Activated naive CD4-positive, alpha-beta T cell (primary cell): ENCODE data around the gene IGLL5.

Source experiments
- DNase-seq, 4 experiments: peaks; one replicate each; lab custom pipeline; 2025; lab: John Stamatoyannopoulos, UW

The IGLL5 gene

GRCh38 chr22:22887621-22888503 is at the start of gene IGLL5:
IGLL5 (plus strand) TSS chr22:22887816; CDS start chr22:22888054, 238 bp downstream.
- DNase-seq: no peak

- DNase-seq: no peak
Observed at GRCh38 chr22:22838148-22838786, 49.3 kb upstream of the IGLL5 start.

GRCh38 chr22:22839570-22840314 is 47.9 kb upstream of the IGLL5 start:
- DNase-seq: no peak

GRCh38 chr22:22840780-22841179 is 46.8 kb upstream of the IGLL5 start:
- no peak for DNase-seq

DNA sequence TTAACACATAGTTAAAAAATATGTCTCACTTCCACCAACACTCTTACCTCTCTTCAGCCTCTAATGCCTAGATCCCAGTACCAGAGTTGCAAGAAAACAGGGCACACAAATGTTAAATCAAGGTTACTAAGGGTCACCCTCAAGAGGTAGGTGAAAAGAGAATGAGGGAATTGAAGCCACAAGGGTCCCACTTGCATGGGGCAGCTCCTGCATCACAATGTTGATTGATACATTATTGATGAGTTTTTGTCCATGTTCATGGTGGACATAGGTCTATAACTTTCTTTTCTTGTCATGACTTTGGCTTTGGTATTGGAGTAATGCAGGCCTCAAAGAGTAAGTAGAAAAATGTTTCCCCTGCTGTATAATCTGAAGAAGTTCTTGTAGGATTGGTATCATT is 46.0 kb upstream of the IGLL5 start:
- DNase-seq: no peak

DNA sequence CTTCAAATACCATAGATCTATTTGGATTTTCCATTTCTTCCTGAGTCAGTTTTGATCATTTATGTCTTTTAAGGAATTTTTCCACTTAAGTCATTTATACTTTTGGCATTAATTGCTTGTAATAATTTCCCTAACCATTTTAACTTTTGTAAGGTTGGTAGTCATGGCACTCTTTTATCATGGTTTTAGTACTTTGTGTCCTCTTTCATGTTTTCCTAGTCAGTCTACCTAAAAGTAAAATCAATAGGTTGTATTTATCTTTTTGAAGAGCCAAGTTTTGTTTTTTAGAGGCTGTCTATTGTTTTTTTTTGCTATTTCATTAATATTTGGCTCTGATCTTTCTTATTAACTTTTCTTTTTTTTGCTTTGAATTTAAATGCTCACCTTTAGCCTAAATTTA is 45.5 kb upstream of the IGLL5 start:
- no peak for DNase-seq

GRCh38 chr22:22843848-22844247 is 43.8 kb upstream of the IGLL5 start:
- no peak for DNase-seq

DNA sequence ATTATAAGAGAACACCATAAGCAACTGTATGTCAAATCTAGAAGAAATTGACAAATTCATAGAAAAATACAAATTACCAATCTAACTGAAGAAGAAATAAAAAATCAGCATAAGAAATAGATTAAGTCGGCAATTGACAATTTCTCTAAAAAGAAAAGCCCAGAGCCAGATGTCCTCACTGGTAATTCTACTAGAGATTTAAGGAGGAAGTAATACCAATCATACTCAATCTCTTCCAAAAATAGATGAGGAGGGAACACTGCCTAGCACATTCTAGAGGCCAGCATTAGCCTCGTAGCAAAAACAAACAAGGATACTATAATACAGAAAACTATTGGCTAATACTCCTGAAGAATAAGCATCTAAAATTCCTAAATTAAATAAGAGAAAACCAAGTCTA is 40.4 kb upstream of the IGLL5 start:
- DNase-seq: no peak

- DNase-seq: peak in 3 of 4 experiments; percentile 40 to 56 (median 52)
Observed at GRCh38 chr22:22848364-22848866, 39.2 kb upstream of the IGLL5 start.

DNA sequence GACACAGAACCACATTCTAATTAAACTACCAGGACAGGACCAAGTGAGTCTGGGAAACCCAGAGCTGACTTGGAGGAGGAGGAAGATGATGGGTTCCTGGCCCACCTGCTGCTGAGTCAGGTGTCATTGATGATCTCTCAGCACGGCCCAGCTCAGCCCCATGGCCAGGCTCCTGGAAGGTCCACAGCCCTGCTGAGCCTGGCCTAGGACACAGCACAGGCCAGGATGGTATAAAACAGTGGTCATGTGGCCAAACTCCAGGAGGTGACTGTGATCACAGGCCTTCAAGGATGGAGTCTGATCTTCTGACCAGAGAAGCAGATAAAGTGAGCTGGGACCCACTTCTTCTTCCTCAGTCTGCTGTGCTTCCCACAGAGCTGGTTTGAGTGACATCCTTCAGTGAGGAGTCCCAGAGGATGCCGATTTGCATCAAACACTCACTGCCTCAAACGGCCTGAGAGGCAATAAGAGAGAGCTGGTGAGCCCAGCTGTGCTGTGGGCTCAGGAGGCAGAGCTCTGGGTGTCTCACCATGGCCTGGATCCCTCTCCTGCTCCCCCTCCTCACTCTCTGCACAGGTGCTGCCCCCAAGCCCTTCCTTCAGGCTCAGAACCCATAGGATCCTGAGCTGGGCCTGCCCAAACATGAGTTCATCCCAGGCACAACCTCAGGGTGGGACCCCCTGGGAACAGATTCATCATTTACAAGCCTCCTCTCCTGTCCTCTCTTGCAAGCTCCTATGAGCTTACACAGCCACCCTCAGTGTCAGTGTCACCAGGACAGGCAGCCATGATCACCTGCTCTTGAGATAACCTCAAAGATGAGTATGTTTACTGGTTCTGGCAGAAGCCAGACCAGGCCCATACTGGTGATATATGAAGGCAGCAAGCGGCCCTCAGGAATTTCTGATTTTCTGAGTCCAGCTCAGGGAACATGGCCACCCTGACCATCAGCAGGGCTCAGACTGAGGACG is 37.7 kb upstream of the IGLL5 start:
- DNase-seq: no peak

- DNase-seq: no peak
Observed at GRCh38 chr22:22851969-22852368, 35.6 kb upstream of the IGLL5 start.

GRCh38 chr22:22853713-22854112 is 33.9 kb upstream of the IGLL5 start:
- DNase-seq: no peak

- no peak for DNase-seq
Observed at GRCh38 chr22:22854466-22854865, 33.1 kb upstream of the IGLL5 start.

DNA sequence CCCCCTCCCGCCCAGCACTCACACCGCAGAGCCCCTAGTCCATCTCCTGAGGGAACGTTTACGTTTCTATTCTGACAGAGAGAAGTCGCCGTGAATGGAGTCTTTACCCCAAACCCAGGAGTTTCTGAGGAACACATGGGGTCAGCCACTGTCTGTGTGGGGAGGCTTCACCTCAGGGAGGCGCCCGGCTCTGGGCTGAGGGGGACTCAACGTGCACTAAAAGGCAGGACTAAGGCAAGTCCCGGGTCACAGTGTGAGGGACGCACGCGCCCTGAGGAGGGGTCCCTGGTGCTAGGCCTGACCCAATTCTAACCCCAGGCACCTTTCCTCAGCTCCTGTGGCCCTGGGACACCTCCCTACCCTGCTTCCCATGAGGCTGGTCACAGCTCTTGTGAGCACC is 32.5 kb upstream of the IGLL5 start:
- no peak for DNase-seq

GRCh38 chr22:22855617-22856308 is 31.9 kb upstream of the IGLL5 start:
- no peak for DNase-seq

DNA sequence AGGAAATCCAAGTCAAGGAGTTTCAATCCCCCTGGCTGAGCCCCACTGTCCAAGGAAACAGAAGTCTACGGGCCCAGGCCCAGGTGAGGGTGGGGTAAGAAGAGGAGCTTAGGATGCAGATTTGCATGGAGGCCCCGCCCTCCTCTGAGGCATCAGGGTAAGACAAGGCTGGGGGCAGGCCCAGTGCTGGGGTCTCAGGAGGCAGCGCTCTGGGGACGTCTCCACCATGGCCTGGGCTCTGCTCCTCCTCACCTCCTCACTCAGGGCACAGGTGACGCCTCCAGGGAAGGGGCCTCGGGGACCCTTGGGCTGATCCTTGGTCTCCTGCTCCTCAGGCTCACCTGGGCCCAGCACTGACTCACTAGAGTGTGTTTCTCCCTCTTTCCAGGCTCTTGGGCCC is 31.3 kb upstream of the IGLL5 start:
- DNase-seq: no peak

- no peak for DNase-seq
Observed at GRCh38 chr22:22856885-22857606, 30.6 kb upstream of the IGLL5 start.

DNA sequence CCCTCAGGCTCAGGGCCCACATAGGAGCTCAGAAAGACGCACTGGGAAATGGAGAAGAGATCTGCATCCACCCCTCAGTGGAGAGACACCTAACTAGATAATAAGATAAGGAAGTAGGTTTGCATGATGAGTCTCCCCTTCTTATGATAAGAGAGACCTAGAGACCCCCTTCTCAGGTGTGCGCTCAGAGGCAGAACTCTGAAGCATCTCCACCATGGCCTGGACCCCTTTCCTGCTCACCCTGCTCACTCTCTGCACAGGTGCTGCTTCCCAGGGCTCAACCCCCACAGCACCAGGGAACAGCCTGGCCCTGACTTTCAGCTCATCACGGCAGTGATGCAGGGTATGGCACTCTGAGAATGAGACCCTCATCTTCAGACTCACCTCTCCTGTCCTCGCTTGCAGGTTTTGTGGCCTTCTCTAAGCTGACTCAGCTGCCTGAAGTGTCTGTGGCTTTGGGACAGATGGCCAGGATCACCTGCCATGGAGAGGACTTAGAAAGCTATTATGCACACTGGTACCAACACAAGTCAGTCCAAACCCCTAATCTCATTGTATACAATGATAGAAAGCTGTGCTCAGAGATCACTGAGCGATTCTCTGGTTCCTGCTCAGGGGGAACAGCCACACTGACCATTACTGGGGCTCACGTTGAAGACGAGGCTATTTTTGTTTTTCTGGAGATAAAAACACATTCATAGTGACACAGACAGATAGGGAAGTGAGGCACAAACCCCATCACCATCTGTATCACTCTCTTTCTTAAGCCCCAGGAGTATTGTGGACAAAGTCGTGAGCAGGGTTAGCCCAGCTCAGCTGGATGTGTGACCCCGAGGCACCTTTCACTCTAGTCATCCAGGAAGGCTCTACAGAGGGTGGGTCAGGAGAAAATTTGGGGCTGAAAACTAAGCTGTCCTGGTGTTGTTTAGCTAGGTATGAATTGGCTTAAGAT is 29.7 kb upstream of the IGLL5 start:
- no peak for DNase-seq

GRCh38 chr22:22858559-22858937 is 29.1 kb upstream of the IGLL5 start:
- no peak for DNase-seq
